ENCODE data around the gene SCEL.

- TF ChIP-seq ZNF174 (tag by site-specific recombination; IDR thresholded peaks at IDR 0.05): no peak
- TF ChIP-seq SP3 (tag by site-specific recombination; IDR thresholded peaks at IDR 0.05): no peak
- TF ChIP-seq ZNF155 (tag by site-specific recombination; IDR thresholded peaks at IDR 0.05): no peak
- TF ChIP-seq, protein P1, sequence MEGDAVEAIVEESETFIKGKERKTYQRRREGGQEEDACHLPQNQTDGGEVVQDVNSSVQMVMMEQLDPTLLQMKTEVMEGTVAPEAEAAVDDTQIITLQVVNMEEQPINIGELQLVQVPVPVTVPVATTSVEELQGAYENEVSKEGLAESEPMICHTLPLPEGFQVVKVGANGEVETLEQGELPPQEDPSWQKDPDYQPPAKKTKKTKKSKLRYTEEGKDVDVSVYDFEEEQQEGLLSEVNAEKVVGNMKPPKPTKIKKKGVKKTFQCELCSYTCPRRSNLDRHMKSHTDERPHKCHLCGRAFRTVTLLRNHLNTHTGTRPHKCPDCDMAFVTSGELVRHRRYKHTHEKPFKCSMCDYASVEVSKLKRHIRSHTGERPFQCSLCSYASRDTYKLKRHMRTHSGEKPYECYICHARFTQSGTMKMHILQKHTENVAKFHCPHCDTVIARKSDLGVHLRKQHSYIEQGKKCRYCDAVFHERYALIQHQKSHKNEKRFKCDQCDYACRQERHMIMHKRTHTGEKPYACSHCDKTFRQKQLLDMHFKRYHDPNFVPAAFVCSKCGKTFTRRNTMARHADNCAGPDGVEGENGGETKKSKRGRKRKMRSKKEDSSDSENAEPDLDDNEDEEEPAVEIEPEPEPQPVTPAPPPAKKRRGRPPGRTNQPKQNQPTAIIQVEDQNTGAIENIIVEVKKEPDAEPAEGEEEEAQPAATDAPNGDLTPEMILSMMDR (tag by site-specific recombination; IDR thresholded peaks at IDR 0.05): no peak
- TF ChIP-seq ZNF324 (tag by site-specific recombination; IDR thresholded peaks at IDR 0.05): no peak
- TF ChIP-seq OSR2 (tag by site-specific recombination; IDR thresholded peaks at IDR 0.05): no peak
- TF ChIP-seq ZNF629 (tag by site-specific recombination; IDR thresholded peaks at IDR 0.05): no peak
- TF ChIP-seq ZNF530 (tag by site-specific recombination; IDR thresholded peaks at IDR 0.05; ENCODE audit: low read depth): no peak
- no peak for TF ChIP-seq YY1 (tag by site-specific recombination; IDR thresholded peaks at IDR 0.05)
- TF ChIP-seq ZNF747 (tag by site-specific recombination; IDR thresholded peaks at IDR 0.05): no peak
- no peak for TF ChIP-seq ZNF660 (tag by site-specific recombination; IDR thresholded peaks at IDR 0.05)
Observed at GRCh38 chr13:77523834-77524728, 11.4 kb upstream of the SCEL start.
